Activated naive CD4-positive, alpha-beta T cell treated with anti-CD3 and anti-CD28 coated beads, Interleukin-2, amount 50 U/mL, for 24 hours (primary cell): ENCODE results near the gene TTBK1.
"Not testable (repeated sequence)": the region's sequence is repeated elsewhere in the genome, so short reads cannot be mapped to it uniquely, and the experiment has no call there.

ENCODE experiments used
- H3K27ac Mint-ChIP-seq: one replicate; pipeline ENCODE4 v1.8.0; 2021; ENCODE audit warnings: mild to moderate bottlenecking, mixed read lengths
- H3K27me3 Mint-ChIP-seq: one replicate; pipeline ENCODE4 v1.8.0; 2021; ENCODE audit warnings: mixed read lengths
- H3K36me3 Mint-ChIP-seq: one replicate; pipeline ENCODE4 v1.8.0; 2021; ENCODE audit warnings: mixed read lengths
- H3K4me1 Mint-ChIP-seq: one replicate; pipeline ENCODE4 v1.8.0; 2021; ENCODE audit warnings: mixed read lengths
- H3K4me3 Mint-ChIP-seq: one replicate; pipeline ENCODE4 v1.8.0; 2021; ENCODE audit warnings: mild to moderate bottlenecking, mixed read lengths
- H3K9me3 Mint-ChIP-seq: one replicate; pipeline ENCODE4 v1.8.0; 2021; ENCODE audit warnings: mixed read lengths

Gene TTBK1

DNA sequence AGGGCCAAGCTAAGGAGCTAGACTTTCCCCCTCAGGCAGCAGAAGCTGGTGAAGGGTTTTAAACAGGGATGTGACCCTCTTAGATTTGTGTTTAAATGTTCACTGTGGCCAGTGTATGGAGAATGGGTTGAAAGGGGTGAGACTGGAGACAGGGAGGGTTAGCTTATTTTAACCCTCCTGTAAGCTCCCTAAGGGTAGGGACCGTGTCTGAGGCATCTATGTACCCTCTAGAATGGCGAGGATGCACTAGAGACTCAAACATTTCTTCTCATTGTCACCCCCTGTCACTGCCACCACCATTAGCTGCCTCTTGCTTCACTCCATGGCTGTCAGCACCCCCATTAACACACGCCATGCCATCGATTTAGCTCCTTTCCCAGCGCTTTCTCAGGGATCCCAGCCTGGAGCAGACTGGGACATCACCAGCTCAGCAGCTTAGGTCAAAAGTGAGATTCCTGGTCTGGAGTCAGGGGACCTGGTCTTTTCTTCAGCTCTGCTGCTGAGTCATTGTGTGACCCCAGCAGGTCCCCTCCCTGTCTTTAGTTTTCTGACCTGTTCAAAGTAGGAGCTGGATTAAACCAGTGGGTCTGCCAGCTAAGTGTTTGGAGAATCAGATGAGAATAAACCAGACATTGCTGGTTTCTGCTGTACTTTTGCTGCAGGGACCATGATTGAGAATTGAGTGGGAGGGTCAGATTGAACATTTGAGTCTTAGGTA, 53.7 kb downstream of the TTBK1 start:
- no peak overlapping the region for H3K4me3 Mint-ChIP-seq
- H3K27ac Mint-ChIP-seq, result no peak overlapping the region
- H3K27me3 Mint-ChIP-seq, result peaks cover 2% of the 10 kb centered on the region
- H3K36me3 Mint-ChIP-seq, result no peaks in the 10 kb centered on the region
- H3K4me1 Mint-ChIP-seq, result no peaks in the 10 kb centered on the region
- H3K9me3 Mint-ChIP-seq, result no peaks in the 10 kb centered on the region

GRCh38 chr6:43297644-43298564, 54.6 kb downstream of the TTBK1 start, which contains the start of gene SLC22A7:
SLC22A7 (plus strand) TSS chr6:43298260; CDS start chr6:43298359, 99 bp downstream.
- Mint-ChIP-seq H3K4me1 (no peaks in the 10 kb centered on the region), H3K9me3 (no peaks in the 10 kb centered on the region), H3K27me3 (peaks cover 2% of the 10 kb centered on the region), H3K4me3 (no peak within 1 kb of the TSS), H3K36me3 (no peaks in the 10 kb centered on the region), H3K27ac (no peak within 1 kb of the TSS)

GRCh38 chr6:43298565-43299337, 55.5 kb downstream of the TTBK1 start:
- peaks cover 2% of the 10 kb centered on the region for H3K27me3 Mint-ChIP-seq
- H3K36me3 Mint-ChIP-seq, result no peaks in the 10 kb centered on the region
- H3K9me3 Mint-ChIP-seq, result no peaks in the 10 kb centered on the region
- H3K4me1 Mint-ChIP-seq, result no peaks in the 10 kb centered on the region
- no peak overlapping the region for H3K4me3 Mint-ChIP-seq
- no peak overlapping the region for H3K27ac Mint-ChIP-seq

DNA sequence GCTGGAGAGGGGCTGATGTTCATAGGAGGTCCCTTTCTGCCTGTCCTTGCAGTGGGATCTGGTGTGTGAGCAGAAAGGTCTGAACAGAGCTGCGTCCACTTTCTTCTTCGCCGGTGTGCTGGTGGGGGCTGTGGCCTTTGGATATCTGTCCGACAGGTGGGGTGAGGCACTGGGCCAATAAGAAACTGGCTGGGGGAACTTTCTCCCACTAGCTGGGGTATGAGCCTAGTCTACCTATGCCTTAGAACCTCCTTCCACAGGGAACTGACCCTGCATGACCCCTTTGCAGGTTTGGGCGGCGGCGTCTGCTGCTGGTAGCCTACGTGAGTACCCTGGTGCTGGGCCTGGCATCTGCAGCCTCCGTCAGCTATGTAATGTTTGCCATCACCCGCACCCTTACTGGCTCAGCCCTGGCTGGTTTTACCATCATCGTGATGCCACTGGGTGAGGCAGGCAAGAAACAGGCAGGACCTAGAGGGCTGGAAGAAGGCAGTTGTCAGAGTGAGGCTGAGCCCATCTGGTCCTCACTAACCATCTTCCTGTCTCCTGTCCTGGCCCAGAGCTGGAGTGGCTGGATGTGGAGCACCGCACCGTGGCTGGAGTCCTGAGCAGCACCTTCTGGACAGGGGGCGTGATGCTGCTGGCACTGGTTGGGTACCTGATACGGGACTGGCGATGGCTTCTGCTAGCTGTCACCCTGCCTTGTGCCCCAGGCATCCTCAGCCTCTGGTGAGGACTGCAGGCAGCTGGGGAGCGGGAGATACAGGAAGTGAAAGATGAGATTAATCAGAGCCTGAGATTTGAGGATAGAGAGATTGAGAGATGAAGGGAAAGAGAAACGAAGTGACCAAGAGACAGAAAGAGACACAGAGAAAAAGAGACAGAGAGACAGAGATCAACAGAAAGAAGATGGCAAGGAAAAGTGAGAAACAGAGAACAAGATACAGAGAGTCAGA, 56.3 kb downstream of the TTBK1 start:
- no peak overlapping the region for H3K27ac Mint-ChIP-seq
- no peaks in the 10 kb centered on the region for H3K36me3 Mint-ChIP-seq
- peaks cover 2% of the 10 kb centered on the region for H3K27me3 Mint-ChIP-seq
- no peak overlapping the region for H3K4me3 Mint-ChIP-seq
- H3K9me3 Mint-ChIP-seq, result no peaks in the 10 kb centered on the region
- no peaks in the 10 kb centered on the region for H3K4me1 Mint-ChIP-seq

GRCh38 chr6:43301081-43301870, 58.0 kb downstream of the TTBK1 start:
- H3K27me3 Mint-ChIP-seq, result peaks cover 2% of the 10 kb centered on the region
- no peaks in the 10 kb centered on the region for H3K4me1 Mint-ChIP-seq
- H3K36me3 Mint-ChIP-seq, result no peaks in the 10 kb centered on the region
- no peak overlapping the region for H3K27ac Mint-ChIP-seq
- H3K9me3 Mint-ChIP-seq, result no peaks in the 10 kb centered on the region
- no peak overlapping the region for H3K4me3 Mint-ChIP-seq

GRCh38 chr6:43302126-43302525, 58.8 kb downstream of the TTBK1 start:
- no peaks in the 10 kb centered on the region for H3K4me1 Mint-ChIP-seq
- no peak overlapping the region for H3K27ac Mint-ChIP-seq
- no peaks in the 10 kb centered on the region for H3K9me3 Mint-ChIP-seq
- H3K27me3 Mint-ChIP-seq, result peaks cover 2% of the 10 kb centered on the region
- H3K36me3 Mint-ChIP-seq, result no peaks in the 10 kb centered on the region
- H3K4me3 Mint-ChIP-seq, result no peak overlapping the region

GRCh38 chr6:43303006-43303405, 59.7 kb downstream of the TTBK1 start:
- H3K4me3 Mint-ChIP-seq, H3K9me3 Mint-ChIP-seq, H3K27ac Mint-ChIP-seq, H3K27me3 Mint-ChIP-seq, H3K36me3 Mint-ChIP-seq, H3K4me1 Mint-ChIP-seq: not testable (repeated sequence)

DNA sequence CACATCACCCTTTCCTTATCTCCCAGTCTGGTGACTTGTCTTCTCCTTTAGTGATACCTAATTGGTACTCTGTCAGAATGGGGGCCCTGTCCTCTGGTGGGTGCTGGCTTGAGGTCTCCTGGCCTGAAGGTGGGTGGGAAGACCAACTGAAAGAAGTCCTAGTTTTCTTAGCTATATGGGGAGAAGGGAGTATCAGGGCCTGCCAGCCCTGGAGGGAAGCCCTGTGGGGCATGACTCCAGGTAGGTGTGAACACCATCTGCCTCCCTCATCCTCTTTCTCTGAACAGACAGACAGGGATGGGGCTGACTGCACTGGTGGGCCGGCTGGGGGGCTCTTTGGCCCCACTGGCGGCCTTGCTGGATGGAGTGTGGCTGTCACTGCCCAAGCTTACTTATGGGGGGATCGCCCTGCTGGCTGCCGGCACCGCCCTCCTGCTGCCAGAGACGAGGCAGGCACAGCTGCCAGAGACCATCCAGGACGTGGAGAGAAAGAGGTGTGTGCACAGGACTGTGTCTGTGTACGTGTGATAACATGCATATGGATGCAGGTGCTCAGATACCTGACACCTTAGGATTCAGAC, 60.6 kb downstream of the TTBK1 start:
- H3K27ac Mint-ChIP-seq, result no peak overlapping the region
- H3K4me1 Mint-ChIP-seq, result peaks cover 3% of the 10 kb centered on the region
- no peaks in the 10 kb centered on the region for H3K9me3 Mint-ChIP-seq
- H3K4me3 Mint-ChIP-seq, result no peak overlapping the region
- peaks cover 2% of the 10 kb centered on the region for H3K27me3 Mint-ChIP-seq
- no peaks in the 10 kb centered on the region for H3K36me3 Mint-ChIP-seq

DNA sequence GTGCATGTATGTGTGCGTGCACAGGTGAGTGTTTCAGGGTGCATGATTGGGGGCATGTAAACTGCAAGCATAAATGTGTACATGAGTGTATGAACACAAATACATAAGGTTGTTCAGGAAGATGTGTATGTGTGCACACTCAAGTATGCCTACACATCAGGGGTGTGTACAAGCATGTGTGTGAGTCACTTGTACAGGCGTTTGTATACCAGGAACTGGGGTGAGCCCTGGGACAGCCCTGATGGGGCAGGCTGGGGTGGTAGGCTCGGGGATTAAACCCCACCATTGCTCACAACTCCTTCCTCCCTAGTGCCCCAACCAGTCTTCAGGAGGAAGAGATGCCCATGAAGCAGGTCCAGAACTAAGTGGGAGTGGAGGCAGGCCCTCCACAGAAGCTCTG, 61.1 kb downstream of the TTBK1 start:
- Mint-ChIP-seq H3K36me3 (no peaks in the 10 kb centered on the region), H3K27ac (no peak overlapping the region), H3K4me1 (peaks cover 8% of the 10 kb centered on the region), H3K27me3 (peaks cover 2% of the 10 kb centered on the region), H3K9me3 (no peaks in the 10 kb centered on the region), H3K4me3 (no peak overlapping the region)

GRCh38 chr6:43304882-43305281, 61.6 kb downstream of the TTBK1 start:
- Mint-ChIP-seq H3K27me3 (peaks cover 2% of the 10 kb centered on the region), H3K27ac (no peak overlapping the region), H3K4me3 (no peak overlapping the region), H3K4me1 (peaks cover 9% of the 10 kb centered on the region), H3K9me3 (no peaks in the 10 kb centered on the region), H3K36me3 (no peaks in the 10 kb centered on the region)

DNA sequence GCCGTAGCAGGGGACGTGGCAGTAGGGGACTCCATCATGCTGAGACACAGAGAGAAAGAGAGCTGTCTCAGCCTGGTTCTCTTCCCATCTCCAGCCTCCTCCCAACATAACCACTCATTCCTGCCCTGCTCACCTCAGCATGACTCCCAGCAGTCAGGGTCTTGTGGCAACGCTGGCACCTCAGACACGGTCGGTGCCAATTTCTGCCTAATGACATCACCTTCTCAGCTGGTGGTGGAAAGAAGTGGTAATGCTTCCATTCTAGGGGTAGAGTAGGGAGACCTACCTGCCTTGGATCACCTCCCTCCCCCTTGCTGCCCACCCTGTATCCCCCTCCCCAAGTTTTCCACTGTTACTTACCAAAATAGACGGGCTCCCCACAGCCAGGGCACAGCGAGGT, 62.8 kb downstream of the TTBK1 start:
- Mint-ChIP-seq H3K9me3 (no peaks in the 10 kb centered on the region), H3K27ac (no peak overlapping the region), H3K27me3 (no peaks in the 10 kb centered on the region), H3K4me1 (peaks cover 9% of the 10 kb centered on the region), H3K4me3 (no peak overlapping the region), H3K36me3 (no peaks in the 10 kb centered on the region)

DNA sequence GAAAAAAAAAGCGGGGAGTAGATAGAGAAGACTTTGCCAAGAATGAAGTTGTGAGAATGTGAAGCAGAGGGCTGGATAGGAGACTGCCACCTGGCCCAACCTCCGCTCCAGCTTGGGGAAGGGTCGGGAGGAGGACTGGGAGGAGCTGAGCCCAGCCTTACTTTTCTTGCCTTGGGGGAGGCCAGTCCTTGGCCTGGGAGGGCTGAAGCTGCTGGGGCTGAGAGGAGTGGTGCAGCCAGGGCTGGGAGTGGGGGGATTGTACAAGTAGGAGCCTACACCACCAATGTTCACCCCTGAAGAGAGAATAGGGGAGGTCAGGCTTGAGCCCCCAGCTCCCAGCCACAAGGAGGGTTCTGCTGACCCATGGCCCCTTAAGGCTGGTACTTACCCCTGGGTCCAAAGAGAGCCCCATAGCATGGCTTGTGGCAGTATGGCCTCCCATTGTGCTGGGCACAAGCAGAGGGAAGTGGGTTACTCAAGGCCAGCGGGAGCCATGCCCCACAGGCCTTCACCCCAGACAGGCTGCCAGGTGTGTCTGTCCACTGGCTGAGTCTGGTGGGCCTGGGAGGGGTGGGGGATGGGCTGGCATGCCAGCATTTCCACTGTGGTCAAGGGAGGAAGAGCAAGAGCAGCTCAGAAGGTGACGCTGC, 64.3 kb downstream of the TTBK1 start:
- no peaks in the 10 kb centered on the region for H3K36me3 Mint-ChIP-seq

GRCh38 chr6:43308101-43308989, 65.1 kb downstream of the TTBK1 start, which contains the start of gene CRIP3:
CRIP3 (minus strand) TSS chr6:43308826; CDS start chr6:43308792, 34 bp downstream.
- H3K9me3 Mint-ChIP-seq, result no peaks in the 10 kb centered on the region
- H3K27ac Mint-ChIP-seq, result no peak within 1 kb of the TSS
- H3K36me3 Mint-ChIP-seq, result no peaks in the 10 kb centered on the region
- peaks cover 9% of the 10 kb centered on the region for H3K4me1 Mint-ChIP-seq
- H3K27me3 Mint-ChIP-seq, result no peaks in the 10 kb centered on the region
- H3K4me3 Mint-ChIP-seq, result peak within 1 kb of the TSS; percentile 84

More for the DNA sequence above, 64.3 kb downstream of the TTBK1 start:
- H3K27ac Mint-ChIP-seq, result no peak overlapping the region
- no peaks in the 10 kb centered on the region for H3K9me3 Mint-ChIP-seq
- peak overlapping the region; percentile 20 for H3K4me3 Mint-ChIP-seq
- H3K4me1 Mint-ChIP-seq, result peaks cover 9% of the 10 kb centered on the region
- no peaks in the 10 kb centered on the region for H3K27me3 Mint-ChIP-seq
